SK-MEL-5 (cell line): ENCODE data around the gene C1QTNF9B. TPM values are rescaled to one million over a fixed set of nuclear protein-coding genes. Genes with fewer than 3 reads are reported as not detected.
A peak's percentile ranks its signal among the peaks of the same experiment; 100 is the strongest.
"Not testable (repeated sequence)": the region's sequence is repeated elsewhere in the genome, so short reads cannot be mapped to it uniquely, and the experiment has no call there.

ENCODE experiments used
- DNase-seq: peaks from one replicate; pipeline ENCODE4 v3.0.0-alpha.2; 2016; ENCODE audit warnings: low read depth, low spot score
- in situ Hi-C: cut with HindIII; loops from 2 replicates; pipeline ENCODE4 v1.10.0; 2016; ENCODE audit warnings: low sequenced_read_pairs, high pct_unique_total_duplicates, low pct_unique_long_range_greater_than_20kb
- total RNA-seq: library from RNA; depleted of rRNA; stranded (reverse); fragments of >200 nt; shearing (Covaris generic); gene quantifications from 2 replicates; pipeline ENCODE4 v1.2.3, GENCODE V29; 2014

Gene C1QTNF9B
- total RNA-seq, 1 experiment from 2014 or later, result not detected

DNA sequence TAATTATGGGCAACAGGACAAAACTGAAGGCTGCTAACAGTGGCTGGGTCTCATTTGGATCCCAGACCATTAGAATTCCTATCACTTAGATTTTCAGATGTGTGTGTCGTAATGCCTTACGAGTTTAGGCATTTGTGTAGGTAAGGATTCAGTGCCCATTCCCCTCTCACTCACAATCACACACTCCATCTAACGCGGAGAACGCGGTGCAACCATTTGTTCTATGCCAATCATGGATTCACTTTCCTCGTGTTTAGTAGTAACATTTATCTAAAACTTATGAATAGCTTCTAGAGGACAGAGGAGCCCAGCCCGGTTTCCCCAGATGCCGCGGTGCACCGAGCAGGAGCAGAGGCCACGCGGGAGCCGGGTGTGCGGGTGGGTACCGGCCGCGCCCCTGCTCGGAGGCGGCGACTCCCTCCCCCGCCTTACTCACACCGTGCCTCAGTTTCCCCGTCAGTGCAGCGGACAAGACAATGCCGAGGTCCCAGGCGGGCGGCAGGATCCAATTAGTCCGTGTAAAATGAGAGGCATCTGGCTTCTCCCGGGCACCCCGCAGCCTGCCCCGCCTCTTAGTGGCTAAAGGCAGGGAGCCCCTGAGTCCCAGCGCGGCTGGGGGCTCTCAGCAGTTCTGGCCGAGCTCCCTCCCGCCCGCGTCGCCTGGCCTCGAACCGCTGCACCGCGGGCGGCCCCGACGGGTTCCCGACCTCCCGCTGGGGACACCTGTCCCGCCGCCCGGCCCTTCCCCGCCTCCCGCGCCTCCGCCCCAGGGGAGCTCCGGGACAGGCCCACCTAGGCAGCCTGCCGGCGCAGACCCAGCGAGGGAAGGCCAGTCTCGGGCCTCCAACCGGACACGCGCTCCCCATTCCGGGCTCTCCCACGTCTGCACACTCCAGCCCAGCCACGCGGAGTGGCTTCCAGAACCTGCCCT lies 5.9 kb upstream of the C1QTNF9B start:
- no peak for DNase-seq
- in situ Hi-C loops, result no loop called here

DNA sequence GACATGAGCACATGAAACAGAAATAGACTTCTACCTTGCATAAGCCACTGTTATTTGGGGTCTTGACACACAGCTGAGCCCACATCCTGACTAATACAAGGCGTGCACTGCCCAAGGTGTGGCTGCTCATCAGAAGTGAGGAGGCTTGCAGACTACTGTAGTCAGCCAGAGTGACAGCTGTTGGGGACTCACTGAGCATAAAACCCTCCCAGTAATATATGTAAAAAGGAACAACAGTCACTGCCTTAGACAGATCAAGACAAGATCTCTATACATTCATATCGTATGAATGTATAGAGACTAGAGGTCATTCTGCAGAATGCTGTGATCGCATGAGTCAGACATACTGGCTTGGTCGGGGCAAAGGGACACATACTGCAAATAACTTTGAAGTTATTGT lies 4.1 kb upstream of the C1QTNF9B start:
- no peak for DNase-seq
- in situ Hi-C loops, result no loop called here

DNA sequence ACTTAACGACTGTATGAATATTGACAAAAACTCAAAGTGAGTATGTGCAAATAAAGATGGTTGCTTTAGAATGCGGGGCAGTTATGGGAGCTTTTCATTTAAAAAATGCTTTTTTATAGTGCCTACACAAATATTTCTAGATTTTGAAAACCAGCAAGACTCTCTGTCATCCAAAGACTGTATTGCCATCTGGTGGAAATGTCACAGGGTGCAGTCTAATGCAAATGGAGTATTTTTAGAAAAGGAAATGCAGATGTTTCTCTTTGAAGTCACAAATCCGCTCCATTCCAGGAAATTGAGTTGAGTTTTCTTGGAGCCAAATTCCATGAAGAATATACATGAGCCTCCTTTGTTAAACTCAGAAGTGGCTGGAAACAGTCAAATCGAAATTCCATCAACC lies 2.3 kb upstream of the C1QTNF9B start:
- peak; percentile 70 for DNase-seq

DNA sequence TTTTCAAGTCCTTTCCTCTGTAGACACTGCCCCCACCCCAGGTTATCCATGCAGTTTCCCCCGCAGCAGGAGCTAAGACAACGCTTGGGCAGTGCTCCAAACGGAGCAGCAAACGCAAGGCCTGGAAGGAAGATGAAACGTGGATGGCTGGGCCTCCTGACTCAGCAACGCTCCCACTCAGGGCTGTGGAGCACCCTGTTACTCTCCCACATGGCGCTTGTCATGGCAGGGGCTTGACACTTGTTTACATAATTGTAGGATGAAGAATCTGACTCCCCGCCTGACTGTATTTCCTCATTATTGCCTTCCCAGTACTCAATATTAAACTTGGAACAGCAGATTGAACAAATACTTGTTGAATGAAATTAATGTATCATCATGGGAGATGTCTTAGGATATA lies 799 bp upstream of the C1QTNF9B start:
- in situ Hi-C loops, result no loop called here
- no peak for DNase-seq

More for the DNA sequence above, 2.3 kb upstream of the C1QTNF9B start:
- in situ Hi-C loops, result no loop called here

DNA sequence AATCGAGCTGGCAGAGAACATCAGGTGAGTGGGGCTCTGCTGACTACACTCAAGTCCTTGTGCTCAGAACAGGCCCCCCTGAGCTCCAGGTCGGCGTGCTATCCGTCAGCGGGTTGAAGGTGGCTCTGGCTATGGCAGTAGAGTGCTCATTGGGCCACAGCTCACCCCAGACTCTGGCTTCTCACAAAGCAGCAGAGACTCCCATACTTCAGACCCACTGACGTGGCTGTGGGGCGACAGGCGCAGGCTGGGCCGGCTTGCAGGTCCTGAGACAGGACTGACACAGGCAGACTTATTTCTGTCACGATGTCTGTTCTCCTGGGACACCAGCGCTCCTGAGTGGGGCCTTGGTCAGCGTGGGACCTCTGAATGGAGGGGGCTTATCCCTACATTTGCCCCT lies 2.6 kb downstream of the C1QTNF9B start:
- in situ Hi-C loops, DNase-seq: not testable (repeated sequence)

DNA sequence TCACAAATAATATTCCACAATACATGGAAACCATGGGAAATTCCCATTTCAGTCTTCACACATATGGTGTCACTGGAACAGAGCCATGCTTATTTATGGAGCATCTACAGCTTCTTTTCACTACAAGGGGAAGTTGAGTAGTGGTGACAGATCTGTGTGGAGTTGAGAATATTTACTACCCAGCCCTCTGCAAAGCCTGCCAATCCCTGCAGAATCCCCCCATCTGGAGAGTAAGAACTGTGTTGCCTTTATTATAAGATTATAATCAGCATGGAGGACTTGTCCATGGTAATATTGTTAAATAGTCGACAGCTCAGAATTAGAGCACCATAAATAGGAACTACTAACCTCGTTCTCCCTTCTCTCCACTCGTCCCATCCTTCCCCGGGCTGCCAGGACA lies 3.5 kb downstream of the C1QTNF9B start:
- in situ Hi-C loops, DNase-seq: not testable (repeated sequence)

DNA sequence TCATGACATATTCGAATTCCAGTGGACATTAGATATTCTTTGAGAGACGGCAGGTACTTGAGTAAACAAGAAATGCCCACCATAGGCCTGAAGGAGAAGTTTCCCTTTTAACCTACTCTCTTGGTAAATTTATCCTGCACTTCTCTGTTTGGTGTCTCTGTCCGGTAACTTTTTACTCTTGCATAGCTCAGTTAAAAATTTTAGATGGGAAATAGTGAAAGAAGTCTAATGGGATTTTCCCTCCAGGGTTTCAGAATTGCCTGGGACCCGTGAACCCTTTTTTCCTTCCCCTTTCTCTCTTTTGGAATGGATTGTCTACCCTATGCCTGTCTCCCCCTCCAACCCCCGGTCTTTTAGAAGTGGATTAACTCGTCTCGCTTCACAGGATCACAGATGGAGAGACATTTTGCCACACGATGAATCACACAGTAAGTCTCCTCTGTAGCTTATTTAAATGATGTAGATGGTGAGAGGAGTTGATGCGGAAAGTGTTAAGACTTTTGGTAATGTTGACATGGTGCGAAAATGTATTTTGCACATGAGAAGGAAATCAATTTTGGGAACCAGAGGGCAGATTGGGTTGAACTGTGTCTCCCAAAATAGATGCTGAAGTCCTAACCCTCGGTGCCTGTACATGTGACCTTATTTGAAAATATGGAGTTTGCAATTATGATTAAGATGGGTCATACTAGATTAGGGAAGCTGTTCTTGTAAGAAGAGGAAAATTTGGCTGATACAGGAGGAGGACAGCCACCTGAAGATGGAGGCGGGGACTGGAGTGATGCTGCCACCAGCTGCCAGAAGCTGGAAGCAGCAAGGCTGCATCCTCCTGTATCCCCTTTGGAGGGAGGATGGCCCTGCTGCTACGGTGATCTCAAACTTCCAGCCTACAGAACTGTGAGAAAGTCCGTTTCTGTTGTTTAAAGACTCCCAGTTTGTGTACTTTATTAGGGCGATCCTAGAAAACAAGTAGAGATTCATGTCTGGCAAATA lies 7.4 kb downstream of the C1QTNF9B start:
- peak; percentile 20 for DNase-seq
- in situ Hi-C loops, result no loop called here

DNA sequence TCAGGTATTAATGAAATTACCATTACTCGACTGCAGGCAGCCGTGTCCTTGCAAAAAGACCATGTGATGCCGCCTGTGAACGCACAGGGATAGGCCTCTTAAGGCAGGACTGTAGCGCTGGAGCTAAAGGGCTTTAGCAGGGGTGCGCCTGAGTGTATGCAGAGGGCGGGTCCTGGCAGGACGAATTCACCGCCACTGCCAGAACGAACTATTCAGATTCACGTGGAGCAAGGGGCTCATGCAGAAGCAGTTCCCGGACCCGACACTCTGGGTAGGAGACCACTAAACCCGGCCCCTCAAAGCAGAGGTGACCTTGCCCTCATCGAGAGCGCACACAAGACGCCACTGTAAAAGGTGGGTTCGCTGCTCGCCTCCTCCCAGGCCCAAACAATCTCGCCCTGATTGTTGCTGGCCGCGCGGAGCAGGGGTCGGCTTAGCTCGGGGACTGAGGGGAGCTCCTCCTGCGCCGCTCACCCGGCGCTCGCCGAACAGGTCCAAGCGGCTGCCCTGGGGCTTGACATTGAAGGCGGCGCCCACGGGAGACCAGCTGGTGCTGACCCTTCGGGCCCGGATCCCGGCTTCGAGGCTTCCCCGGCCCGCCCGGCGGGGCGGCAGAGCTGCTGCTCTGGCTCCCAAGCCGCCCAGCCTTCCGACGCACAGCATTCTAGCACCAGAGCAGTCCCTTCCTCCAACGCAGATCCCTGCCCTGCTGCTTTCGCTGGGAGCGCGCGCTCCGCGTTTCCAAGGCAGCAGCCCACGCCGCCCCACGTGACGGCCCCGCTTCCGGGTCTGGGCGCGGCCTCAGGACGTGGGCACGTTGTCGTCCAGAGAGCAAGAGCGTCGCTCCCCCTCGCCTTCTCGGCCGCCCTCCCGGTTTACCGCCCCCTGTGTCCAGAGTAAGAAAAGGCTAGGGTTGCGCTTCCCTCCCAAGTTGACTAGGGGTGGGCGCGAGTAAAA lies 8.4 kb downstream of the C1QTNF9B start, which contains the start of gene MIPEP:
Gene MIPEP, minus strand, starts transcription at position 743 of the 957 bp plus-strand sequence. Its CDS starts 80 bp downstream, at position 663.
- peak; percentile 96 for DNase-seq
- in situ Hi-C loops, result no loop called here

DNA sequence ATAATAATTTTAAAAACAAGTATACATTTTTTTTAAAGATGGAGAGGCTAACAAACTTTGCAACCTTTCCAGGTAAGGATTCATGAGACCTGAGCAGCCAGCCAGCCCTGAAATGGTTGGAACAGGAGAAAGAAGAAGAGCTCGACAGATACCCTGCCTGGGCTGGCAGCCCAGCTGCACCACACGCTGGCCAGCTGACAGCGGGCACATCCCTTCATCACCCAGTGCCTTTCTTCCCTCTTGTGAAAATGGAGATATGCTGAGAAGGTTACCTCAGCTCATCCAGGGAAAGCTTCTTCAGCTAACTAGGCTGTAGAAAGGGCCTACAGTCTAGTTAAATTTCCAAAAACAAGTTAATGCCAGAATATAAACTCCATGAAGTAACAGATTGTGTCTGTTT lies 12.9 kb downstream of the C1QTNF9B start:
- DNase-seq, in situ Hi-C loops: not testable (repeated sequence)

DNA sequence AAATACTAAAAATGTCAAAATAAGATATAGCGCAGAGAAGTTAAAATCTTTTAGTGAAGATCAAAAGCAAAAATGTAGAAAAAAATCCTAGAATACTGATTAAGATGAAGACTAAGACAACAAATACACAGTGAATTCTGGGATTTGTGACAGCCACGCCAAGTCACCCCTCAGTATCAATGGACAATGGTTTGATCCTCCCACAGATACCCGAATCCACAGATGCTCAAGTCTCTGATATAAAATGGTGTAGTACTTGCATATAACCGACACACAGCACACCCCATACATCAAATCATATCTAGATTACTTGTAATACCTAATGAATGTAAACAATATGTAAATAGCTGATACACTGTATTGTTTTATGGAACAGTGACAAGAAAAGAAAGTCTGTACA lies 14.0 kb downstream of the C1QTNF9B start:
- no peak for DNase-seq
- in situ Hi-C loops, result no loop called here

DNA sequence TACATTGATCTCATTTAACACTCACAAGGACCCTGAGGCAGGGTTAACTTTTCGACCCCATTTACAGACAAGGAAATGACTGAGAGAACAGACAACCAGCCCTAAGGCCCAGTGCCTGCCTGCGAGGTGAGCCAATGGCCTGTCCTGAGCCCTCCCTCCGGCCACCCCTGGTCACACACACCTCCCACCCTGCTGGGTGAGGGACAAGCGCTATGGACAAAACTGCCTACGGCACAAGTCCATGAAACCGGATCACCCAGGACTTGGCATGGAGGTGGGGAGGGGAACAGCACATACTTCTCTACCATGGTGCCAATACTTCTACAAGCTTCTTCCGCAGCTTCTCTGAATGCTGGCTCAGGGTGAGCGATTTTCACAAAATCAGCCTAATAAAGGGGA lies 15.9 kb downstream of the C1QTNF9B start:
- in situ Hi-C loops, result not testable (repeated sequence)

DNA sequence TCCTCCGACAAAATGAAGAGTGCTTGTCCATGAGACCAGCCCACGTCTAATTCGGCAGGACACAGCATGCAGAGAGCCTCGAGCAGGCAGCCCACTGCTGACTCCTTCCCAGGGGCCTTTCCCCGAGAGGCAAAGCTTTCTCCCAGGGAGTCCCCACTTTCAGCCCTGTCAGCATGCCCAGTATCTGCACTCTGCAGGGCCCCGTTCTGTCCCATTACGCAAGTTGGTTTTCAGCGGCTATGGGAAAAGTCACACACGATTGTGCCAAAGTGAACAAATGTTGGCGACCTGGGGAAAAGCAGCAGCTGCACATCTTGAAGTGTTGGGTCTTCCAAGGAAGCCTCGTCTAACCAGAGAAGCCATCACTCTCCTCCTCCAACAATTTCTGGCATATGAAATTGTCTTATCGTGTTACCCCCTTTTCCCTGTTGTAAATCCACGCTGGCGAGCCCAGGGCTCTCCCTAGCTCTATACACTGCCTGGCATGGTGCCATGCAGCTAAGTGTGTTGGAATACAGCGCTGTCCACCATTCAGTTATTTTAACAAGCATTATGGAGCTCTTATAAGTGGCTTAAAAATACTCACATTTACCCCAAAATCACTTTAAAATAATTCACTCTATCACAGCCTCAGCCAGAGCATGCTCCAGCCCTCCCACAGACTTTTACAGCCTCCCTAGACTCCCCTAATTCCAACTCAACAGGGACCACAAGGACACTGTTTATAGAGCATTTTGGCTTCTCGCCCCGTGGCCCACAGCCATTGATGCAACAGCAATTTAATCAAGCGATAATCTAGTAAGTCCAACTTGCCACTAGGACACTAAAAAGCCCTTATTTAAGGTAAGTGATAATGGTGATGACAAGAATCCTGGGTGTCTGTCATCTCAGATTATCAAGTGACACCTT lies 16.6 kb downstream of the C1QTNF9B start:
- in situ Hi-C loops, DNase-seq: not testable (repeated sequence)

More for the DNA sequence above, 15.9 kb downstream of the C1QTNF9B start:
- not testable (repeated sequence) for DNase-seq

DNA sequence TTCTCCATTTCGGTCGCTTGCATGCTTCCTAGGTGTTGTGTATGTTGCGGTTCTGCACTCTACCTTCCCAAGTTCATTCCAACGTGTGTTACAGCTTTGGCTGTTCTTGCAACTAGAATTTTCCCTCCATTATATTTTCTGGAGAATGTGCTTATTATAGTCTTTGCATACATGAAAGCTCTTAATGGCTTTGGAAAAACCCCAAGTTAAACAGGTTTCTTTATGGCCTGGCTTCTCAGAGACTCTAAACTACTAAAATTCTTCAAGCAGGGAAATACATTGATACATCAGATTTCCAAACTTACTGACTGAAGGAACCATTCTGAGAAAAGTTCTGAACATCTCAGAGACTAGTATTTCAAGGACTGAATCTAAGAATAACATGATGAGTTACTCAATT lies 20.0 kb downstream of the C1QTNF9B start:
- in situ Hi-C loops, result no loop called here
- no peak for DNase-seq

DNA sequence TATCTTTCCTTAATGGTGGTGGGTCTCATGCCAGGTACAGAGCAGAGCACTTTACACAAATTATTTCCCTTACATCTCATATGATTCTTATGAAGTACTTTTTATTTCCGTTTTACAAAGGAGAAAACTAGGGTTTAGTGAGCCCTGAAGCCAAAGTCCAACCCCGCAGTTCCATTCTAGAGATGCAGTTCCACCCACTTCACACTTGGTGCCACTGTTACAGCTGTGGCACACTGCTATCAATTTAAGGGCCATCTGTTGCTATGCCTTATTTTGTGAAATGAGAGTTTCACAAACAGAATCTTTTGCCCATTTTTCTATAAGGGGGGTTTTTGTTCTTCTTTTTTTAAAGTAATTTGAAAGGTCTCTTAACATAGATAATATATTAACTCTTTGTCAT lies 21.0 kb downstream of the C1QTNF9B start:
- in situ Hi-C loops, result no loop called here
- DNase-seq, result peak; percentile 63

DNA sequence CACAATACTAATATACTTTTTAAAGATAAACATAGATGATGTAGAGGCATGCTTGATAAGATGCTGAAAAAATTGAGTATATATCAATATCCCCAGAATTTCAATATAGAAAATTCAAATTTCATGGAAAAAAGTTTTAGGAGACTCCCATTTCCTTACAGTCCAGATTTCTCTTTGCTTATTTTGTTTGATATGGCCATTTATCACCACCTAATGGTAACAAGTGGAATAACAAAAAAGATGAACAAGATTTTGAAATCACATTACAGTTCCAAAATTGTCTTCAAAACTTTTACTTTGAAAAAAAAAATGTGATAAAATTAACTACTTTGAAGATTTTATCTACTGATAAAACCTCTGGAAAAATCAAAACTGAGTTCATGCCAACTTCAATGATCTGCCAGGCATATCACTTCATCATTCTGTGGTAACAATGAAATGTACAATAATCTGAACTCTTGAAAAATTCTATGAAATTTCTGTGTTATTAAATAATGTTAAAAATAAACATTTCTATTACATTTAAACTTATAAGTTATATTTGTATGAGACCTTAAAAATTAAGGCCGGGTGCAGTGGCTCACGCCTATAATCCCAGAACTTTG lies 25.6 kb downstream of the C1QTNF9B start:
- peak; percentile 69 for DNase-seq
- in situ Hi-C loops, result no loop called here
